Ovary (tissue), 3 donors: Measurements from ENCODE around the gene LYRM9.

Source experiments
- EP300 ChIP-seq: sonication (generic); formaldehyde crosslinking; IDR thresholded peaks from one replicate; pipeline ENCODE4 v1.6.1; 2017; ENCODE audit warnings: antibody characterized with exemption
- POLR2A ChIP-seq: fragments of 450-650 bp; IDR thresholded peaks from one replicate; pipeline ENCODE4 v1.6.1; 2017; ENCODE audit warnings: antibody characterized with exemption, mild to moderate bottlenecking, moderate library complexity
- TF ChIP-seq, protein P1 (sequence below), 3 donors: fragments of 450-650 bp in 2 of 3; fragments of 200-600 bp in 1 of 3; IDR thresholded peaks; one replicate each; pipeline versions ENCODE4 v1.5.1 to v1.8.0; 2016 to 2022; ENCODE audit warnings: antibody characterized with exemption in 3 of 3, mild to moderate bottlenecking in 1 of 3
- donor health status: DM: no; HTN: no; CAD: no.

DNA sequence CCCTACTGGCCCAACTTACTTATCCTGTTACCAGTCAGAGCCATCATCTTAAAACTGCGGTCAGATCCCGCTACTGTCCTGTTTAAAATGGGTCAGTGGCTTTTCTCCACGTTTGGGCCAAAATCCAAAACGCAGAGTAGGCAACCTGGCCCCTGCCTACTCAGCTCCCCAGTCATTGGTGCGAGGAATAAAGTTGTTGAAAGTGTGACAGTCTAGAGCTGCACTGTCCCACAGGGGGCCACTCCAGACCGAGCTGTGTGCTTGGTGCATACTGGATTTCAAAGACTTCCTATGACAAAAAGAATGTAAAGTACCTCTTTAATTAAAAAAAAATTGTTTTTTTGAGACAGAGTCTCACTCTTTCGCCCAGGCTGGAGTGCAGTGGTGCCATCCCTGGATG lies 21.2 kb upstream of the LYRM9 start:
- no peak for TF ChIP-seq POLR2A
- TF ChIP-seq EP300 = no peak
- TF ChIP-seq, protein P1, sequence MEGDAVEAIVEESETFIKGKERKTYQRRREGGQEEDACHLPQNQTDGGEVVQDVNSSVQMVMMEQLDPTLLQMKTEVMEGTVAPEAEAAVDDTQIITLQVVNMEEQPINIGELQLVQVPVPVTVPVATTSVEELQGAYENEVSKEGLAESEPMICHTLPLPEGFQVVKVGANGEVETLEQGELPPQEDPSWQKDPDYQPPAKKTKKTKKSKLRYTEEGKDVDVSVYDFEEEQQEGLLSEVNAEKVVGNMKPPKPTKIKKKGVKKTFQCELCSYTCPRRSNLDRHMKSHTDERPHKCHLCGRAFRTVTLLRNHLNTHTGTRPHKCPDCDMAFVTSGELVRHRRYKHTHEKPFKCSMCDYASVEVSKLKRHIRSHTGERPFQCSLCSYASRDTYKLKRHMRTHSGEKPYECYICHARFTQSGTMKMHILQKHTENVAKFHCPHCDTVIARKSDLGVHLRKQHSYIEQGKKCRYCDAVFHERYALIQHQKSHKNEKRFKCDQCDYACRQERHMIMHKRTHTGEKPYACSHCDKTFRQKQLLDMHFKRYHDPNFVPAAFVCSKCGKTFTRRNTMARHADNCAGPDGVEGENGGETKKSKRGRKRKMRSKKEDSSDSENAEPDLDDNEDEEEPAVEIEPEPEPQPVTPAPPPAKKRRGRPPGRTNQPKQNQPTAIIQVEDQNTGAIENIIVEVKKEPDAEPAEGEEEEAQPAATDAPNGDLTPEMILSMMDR (IDR thresholded peaks at IDR 0.05) = no peak
